Prostate gland (tissue), 2 donors: ENCODE measurements around the gene METRNL. TPM values are rescaled to one million over a fixed set of nuclear protein-coding genes. Genes with fewer than 3 reads are reported as not detected.
A peak's percentile ranks its signal among the peaks of the same experiment; 100 is the strongest.

ENCODE experiments used
- DNase-seq: peaks from one replicate; pipeline ENCODE4 v3.0.0-alpha.2; 2019; ENCODE audit warnings: low spot score
- H3K27ac ChIP-seq, 2 donors: fragments of 200-600 bp; sonication (generic); 2 replicates each; pipeline ENCODE4 v1.5.1; 2017 to 2019
- H3K27me3 ChIP-seq: fragments of 200-600 bp; sonication (generic); replicated peaks from 2 replicates; pipeline ENCODE4 v1.5.1; 2019; ENCODE audit not compliant: insufficient read depth
- H3K36me3 ChIP-seq, 2 donors: fragments of 200-600 bp; sonication (generic); 1 replicate in 1 of 2; 2 replicates in 1 of 2; pipeline versions ENCODE4 v1.5.1 to v1.8.1; 2017 to 2019
- H3K4me1 ChIP-seq: fragments of 200-600 bp; sonication (generic); replicated peaks from 2 replicates; pipeline ENCODE4 v1.5.1; 2019
- H3K4me3 ChIP-seq, 2 donors: fragments of 200-600 bp; sonication (generic); 2 replicates each; pipeline ENCODE4 v1.5.1; 2017 to 2019
- H3K9me3 ChIP-seq: fragments of 200-600 bp; sonication (generic); 2 replicates; pipeline ENCODE4 v1.5.1; 2017
- CTCF ChIP-seq, 4 experiments: fragments of 200-600 bp in 2 of 4; fragments of 450-650 bp in 2 of 4; sonication (generic) in 2 of 4; IDR thresholded peaks; 1 replicate in 3 of 4; 2 replicates in 1 of 4; pipeline ENCODE4 v1.5.1; 2016 to 2019; ENCODE audit warnings: antibody characterized with exemption in 4 of 4, mild to moderate bottlenecking in 2 of 4, moderate library complexity in 2 of 4
- POLR2A ChIP-seq: fragments of 450-650 bp; IDR thresholded peaks from one replicate; pipeline ENCODE4 v1.6.1; 2016; ENCODE audit warnings: antibody characterized with exemption, mild to moderate bottlenecking
- POLR2AphosphoS5 ChIP-seq: sonication (generic); formaldehyde crosslinking; IDR thresholded peaks from one replicate; pipeline ENCODE4 v1.6.1; 2017; ENCODE audit warnings: antibody characterized with exemption
- WGBS: methylation state at CpG from one replicate; pipeline ENCODE4 v1.1.5; 2018; 5-methylcytosine and 5-hydroxymethylcytosine counted together
- intact Hi-C: fragments of 100-400 bp; cut with DNase I; formaldehyde crosslinking; loops from one replicate; pipeline ENCODE4 v1.14.2; 2022
- total RNA-seq, 2 donors: library from RNA; depleted of rRNA; stranded (reverse); fragments of >200 nt; gene quantifications; one replicate each; pipeline ENCODE4 v1.1.0, GENCODE V29; 2016

The METRNL gene
- total RNA-seq, 2 donors from 2014 or later: 22.4 to 59.4 TPM

- Histone ChIP-seq H3K9me3 (no peaks in the 10 kb centered on the region), H3K4me1 (peaks cover 11% of the 10 kb centered on the region), H3K36me3 (no peaks in the 10 kb centered on the region), H3K27me3 (no peaks in the 10 kb centered on the region), H3K27ac (peak overlapping the region; percentile 62 to 66), H3K4me3 (peak overlapping the region; percentile 70 to 71)
- WGBS: 11% methylated on average over 35 of the region's 93 CpGs
- intact Hi-C loops: loop anchor here (2.0 kb wide), 1 partner anchor 28 kb away; no protein-coding TSS in a partner anchor
- DNase-seq: no peak
- TF ChIP-seq POLR2A (no peak), CTCF (IDR thresholded peaks at IDR 0.05) (no peak), POLR2AphosphoS5 (no peak)
These were observed 744 bp upstream of the METRNL start for GRCh38 chr17:83078378-83079351.

GRCh38 chr17:83079766-83080578 is 563 bp downstream of the METRNL start:
- DNase-seq: no peak
- H3K27me3 ChIP-seq: no peaks in the 10 kb centered on the region
- peak overlapping the region; percentile 26 to 69 for H3K27ac ChIP-seq
- H3K9me3 ChIP-seq: no peaks in the 10 kb centered on the region
- no peaks in the 10 kb centered on the region for H3K36me3 ChIP-seq
- peaks cover 11% of the 10 kb centered on the region for H3K4me1 ChIP-seq
- TF ChIP-seq POLR2A: no peak
- no peak for TF ChIP-seq CTCF (IDR thresholded peaks at IDR 0.05)
- no peak for TF ChIP-seq POLR2AphosphoS5
- under 1% methylated on average over 42 of the region's 127 CpGs for WGBS
- peak overlapping the region; percentile 70 to 71 for H3K4me3 ChIP-seq
- intact Hi-C loops: loop anchor here (2.0 kb wide), 1 partner anchor 29 kb away; no protein-coding TSS in a partner anchor

GRCh38 chr17:83080579-83080857 is 1.1 kb downstream of the METRNL start:
- TF ChIP-seq POLR2AphosphoS5 (no peak), POLR2A (no peak), CTCF (IDR thresholded peaks at IDR 0.05) (no peak)
- Histone ChIP-seq H3K27me3 (no peaks in the 10 kb centered on the region), H3K4me1 (peaks cover 11% of the 10 kb centered on the region), H3K4me3 (peak overlapping the region; percentile 70 to 71), H3K9me3 (no peaks in the 10 kb centered on the region), H3K36me3 (no peaks in the 10 kb centered on the region), H3K27ac (peak overlapping the region; percentile 53 to 69)
- no peak for DNase-seq
- WGBS: 2% methylated on average over 29 of the region's 44 CpGs
- intact Hi-C loops: no loop called here

- intact Hi-C loops: no loop called here
- Histone ChIP-seq H3K36me3 (no peaks in the 10 kb centered on the region), H3K4me3 (peak overlapping the region; percentile 70 to 71), H3K4me1 (peaks cover 11% of the 10 kb centered on the region), H3K27ac (peak overlapping the region; percentile 53 to 69), H3K27me3 (no peaks in the 10 kb centered on the region), H3K9me3 (no peaks in the 10 kb centered on the region)
- DNase-seq: no peak
- 18% methylated on average over 27 of the region's 91 CpGs for WGBS
- no peak for TF ChIP-seq CTCF (IDR thresholded peaks at IDR 0.05)
- no peak for TF ChIP-seq POLR2A
- no peak for TF ChIP-seq POLR2AphosphoS5
These were observed 1.7 kb downstream of the METRNL start for GRCh38 chr17:83080858-83081683.
